ENCODE measurements around the gene G2E3. TPM values are rescaled to one million over a fixed set of nuclear protein-coding genes. Genes with fewer than 3 reads are reported as not detected.

Gene G2E3
- total and polyA plus RNA-seq, 7 donors: 3.5 to 13.0 (median 6.7) TPM

- H3K36me3 ChIP-seq: peaks cover 0 to 11% (median 0%) of the 10 kb centered on the region in 4 donors
- H3K4me3 ChIP-seq: no peak overlapping the region
- intact Hi-C loops (cut with DNase I): no loop called here
- no peak overlapping the region for H3K27ac ChIP-seq
- TF ChIP-seq POLR2A (IDR thresholded peaks at IDR 0.05) (no peak), POLR2AphosphoS5 (IDR thresholded peaks at IDR 0.05) (no peak), EP300 (IDR thresholded peaks at IDR 0.05) (no peak), CTCF (IDR thresholded peaks at IDR 0.05) (no peak)
- peaks cover 0 to 4% (median 0%) of the 10 kb centered on the region in 4 donors for H3K9me3 ChIP-seq
- H3K4me1 ChIP-seq: peaks cover 0 to 14% (median 0%) of the 10 kb centered on the region in 4 donors
- no peaks in the 10 kb centered on the region for H3K27me3 ChIP-seq
- no peak for DNase-seq
Observed at GRCh38 chr14:30585204-30585603, 26.2 kb downstream of the G2E3 start.

DNA sequence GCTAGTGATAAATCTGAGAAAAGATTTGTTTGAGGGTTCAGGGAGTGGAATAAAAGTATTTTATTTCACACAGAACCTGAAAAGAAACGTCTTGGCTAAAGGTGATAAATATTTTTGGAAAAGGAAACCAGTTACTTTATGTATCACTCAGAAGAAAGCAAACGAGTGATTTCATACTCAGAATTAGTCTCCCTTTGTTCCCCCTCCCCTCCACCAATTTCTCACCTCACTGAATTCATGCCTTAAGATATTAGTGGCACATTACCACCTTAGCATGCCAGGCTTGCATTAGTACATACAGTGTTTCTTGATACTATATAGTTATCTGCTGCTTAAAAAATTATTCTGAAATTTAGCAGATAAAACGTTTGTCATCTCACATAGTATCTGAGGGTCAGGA is 28.2 kb downstream of the G2E3 start:
- Histone ChIP-seq H3K4me1 (no peaks in the 10 kb centered on the region), H3K36me3 (peaks cover 0 to 22% (median 0%) of the 10 kb centered on the region in 4 donors), H3K4me3 (no peak overlapping the region), H3K9me3 (peaks cover 0 to 4% (median 0%) of the 10 kb centered on the region in 4 donors), H3K27me3 (no peaks in the 10 kb centered on the region), H3K27ac (no peak overlapping the region)
- DNase-seq: no peak
- intact Hi-C loops (cut with DNase I): no loop called here
- WGBS, 2 donors: 69 to 83% methylated on average over 3 of the region's 3 CpGs
- TF ChIP-seq CTCF (IDR thresholded peaks at IDR 0.05) (no peak), POLR2AphosphoS5 (IDR thresholded peaks at IDR 0.05) (no peak), EP300 (IDR thresholded peaks at IDR 0.05) (no peak), POLR2A (IDR thresholded peaks at IDR 0.05) (no peak)

GRCh38 chr14:30588873-30589272 is 29.9 kb downstream of the G2E3 start:
- H3K4me3 ChIP-seq: no peak overlapping the region
- TF ChIP-seq POLR2AphosphoS5 (IDR thresholded peaks at IDR 0.05) (no peak), EP300 (IDR thresholded peaks at IDR 0.05) (no peak), CTCF (IDR thresholded peaks at IDR 0.05) (no peak), POLR2A (IDR thresholded peaks at IDR 0.05) (no peak)
- no peaks in the 10 kb centered on the region for H3K4me1 ChIP-seq
- intact Hi-C loops (cut with DNase I): no loop called here
- H3K36me3 ChIP-seq: peaks cover 0 to 33% (median 0%) of the 10 kb centered on the region in 4 donors
- peaks cover 0 to 4% (median 0%) of the 10 kb centered on the region in 4 donors for H3K9me3 ChIP-seq
- DNase-seq: no peak
- no peak overlapping the region for H3K27ac ChIP-seq
- H3K27me3 ChIP-seq: no peaks in the 10 kb centered on the region

DNA sequence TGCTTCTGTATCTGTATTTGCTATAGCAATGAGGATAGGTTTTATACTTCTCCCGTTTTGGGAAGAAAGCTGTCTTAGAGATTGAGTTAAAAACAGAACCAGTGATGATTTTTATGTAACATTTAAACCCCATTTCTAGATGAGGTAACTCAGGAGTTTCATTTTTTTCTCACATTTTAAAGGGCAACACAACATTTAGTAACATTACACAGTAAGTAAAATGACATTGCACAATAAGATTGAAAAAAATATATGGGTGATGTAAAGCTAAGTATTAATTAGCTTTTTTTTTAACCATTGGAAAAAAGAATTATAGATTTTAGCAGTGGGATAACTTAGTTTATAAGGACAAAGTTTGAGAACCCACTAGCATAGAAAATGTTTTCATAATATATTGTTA is 38.0 kb downstream of the G2E3 start:
- TF ChIP-seq POLR2AphosphoS5 (IDR thresholded peaks at IDR 0.05) (no peak), POLR2A (IDR thresholded peaks at IDR 0.05) (no peak), CTCF (IDR thresholded peaks at IDR 0.05) (no peak), EP300 (IDR thresholded peaks at IDR 0.05) (no peak)
- WGBS, 2 donors: 64 to 85% methylated on average over 1 of the region's 1 CpG
- intact Hi-C loops (cut with DNase I): no loop called here

DNA sequence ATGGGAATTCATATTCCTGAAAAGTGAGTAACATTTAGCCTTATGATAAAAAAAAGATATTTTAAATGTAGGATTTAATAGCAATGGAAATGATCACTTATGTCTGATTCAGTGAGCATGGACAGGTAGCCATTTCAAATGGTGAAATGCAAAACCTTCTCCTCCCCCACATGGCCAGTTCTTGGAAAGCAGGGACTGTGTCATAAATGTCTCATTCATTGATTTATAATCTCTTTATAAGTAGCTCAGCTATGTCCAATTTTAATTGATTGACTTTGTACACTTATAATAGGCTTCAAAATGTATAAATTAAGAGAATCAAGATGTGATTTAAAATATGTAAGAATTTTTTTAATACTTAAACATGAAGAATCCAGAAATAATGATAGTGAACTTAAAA is 38.5 kb downstream of the G2E3 start:
- no peak for TF ChIP-seq CTCF (IDR thresholded peaks at IDR 0.05)
- no peak for TF ChIP-seq POLR2AphosphoS5 (IDR thresholded peaks at IDR 0.05)
- no peak for TF ChIP-seq POLR2A (IDR thresholded peaks at IDR 0.05)
- no peak for TF ChIP-seq EP300 (IDR thresholded peaks at IDR 0.05)
- intact Hi-C loops (cut with DNase I): no loop called here
- H3K36me3 ChIP-seq: peaks cover 0 to 52% (median 4%) of the 10 kb centered on the region in 4 donors

More for the DNA sequence above, 38.0 kb downstream of the G2E3 start:
- no peak overlapping the region for H3K4me3 ChIP-seq
- H3K27ac ChIP-seq: no peak overlapping the region
- no peak for DNase-seq
- no peaks in the 10 kb centered on the region for H3K9me3 ChIP-seq
- no peaks in the 10 kb centered on the region for H3K4me1 ChIP-seq
- H3K36me3 ChIP-seq: peaks cover 0 to 52% (median 3%) of the 10 kb centered on the region in 4 donors
- no peaks in the 10 kb centered on the region for H3K27me3 ChIP-seq

More for the DNA sequence above, 38.5 kb downstream of the G2E3 start:
- Histone ChIP-seq H3K9me3 (no peaks in the 10 kb centered on the region), H3K4me1 (no peaks in the 10 kb centered on the region), H3K4me3 (no peak overlapping the region), H3K27me3 (no peaks in the 10 kb centered on the region), H3K27ac (no peak overlapping the region)
- no peak for DNase-seq

Data from sigmoid colon (tissue), 7 donors.